Activated CD8-positive, alpha-beta memory T cell treated with anti-CD3 and anti-CD28 coated beads for 1 hour (primary cell): Measurements from ENCODE around the gene EFCAB7.

Experiments
- DNase-seq, 2 donors: peaks; one replicate each; pipeline ENCODE4 v3.0.0-alpha.2; 2020; ENCODE audit warnings: low read depth in 1 of 2; ENCODE audit errors: extremely low read depth in 1 of 2

The EFCAB7 gene

DNA sequence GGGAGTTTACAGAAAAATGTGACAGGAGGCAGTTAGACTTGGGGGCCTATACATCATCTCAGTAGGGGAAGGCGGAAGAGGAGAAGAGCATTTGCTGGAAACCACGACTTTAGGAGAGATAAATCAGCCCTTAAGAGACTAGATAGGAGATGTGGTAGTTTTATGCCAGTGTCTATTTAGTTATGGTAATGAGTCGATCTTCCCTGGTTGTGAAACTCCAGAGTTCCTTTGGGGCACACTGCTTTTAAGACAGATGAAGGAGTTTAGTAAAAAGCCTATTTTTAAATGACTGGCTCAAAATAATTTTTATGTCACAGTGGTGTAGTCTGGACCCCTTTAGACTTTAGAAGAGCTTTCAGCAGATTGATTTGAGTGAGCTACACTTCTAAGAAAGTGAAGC lies 77.7 kb downstream of the EFCAB7 start:
- no peak for DNase-seq

DNA sequence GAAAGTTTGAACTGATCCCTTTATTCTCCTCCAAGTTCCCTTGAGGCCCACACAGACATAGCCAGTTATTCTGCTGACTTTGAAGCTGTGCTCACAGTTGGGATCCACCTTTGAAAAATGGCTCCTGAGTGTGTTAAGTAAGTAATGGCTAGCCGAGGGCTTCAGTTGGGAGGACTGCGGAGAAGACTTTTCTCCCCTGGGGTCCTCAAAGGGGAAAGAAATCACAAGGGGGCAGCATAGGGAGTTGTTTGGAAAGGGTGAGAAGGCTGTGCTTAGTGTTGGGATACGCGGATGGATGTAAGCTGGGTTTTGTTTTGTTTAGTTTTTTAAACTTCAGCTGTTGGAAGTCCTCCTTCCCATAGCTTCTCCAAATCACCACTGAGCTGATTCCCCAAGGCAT lies 78.1 kb downstream of the EFCAB7 start:
- DNase-seq = no peak

DNA sequence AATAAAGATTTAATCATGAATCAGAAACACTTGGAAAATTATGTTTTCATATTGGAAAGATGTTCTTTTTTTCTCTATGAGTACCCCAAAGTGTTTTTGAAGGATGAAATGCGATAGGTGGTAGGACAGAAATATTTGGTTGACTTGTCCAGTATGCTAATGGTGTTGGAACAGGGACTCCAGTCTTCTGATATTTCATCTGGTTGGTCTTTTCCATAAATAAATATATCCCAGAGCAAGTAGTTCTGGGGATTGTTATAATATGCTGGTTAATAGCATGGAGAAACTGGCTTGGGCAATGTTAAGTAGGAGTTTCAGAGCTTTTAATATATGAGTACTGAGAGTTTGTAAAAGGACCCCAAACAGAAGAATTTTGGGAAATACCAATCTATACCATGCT lies 78.6 kb downstream of the EFCAB7 start:
- no peak for DNase-seq

DNA sequence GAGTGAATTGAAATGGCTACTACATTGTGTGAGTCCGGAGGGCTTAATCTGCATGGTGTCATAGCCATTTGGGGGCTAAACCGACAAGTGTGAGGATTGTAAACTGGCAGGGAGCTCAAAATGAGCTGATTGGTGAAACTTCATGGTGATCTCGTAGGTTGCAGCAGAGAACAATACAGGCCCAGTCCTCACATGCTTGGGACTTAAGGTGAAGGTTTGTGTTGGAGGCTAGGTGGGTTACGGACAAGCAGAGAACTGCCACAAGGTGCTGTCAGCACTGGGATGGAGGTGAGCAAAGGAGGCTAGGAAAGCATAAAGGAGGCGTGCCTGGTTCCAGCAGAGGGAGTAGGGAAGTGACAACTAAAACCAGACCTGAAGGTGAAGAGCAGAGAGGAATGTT lies 79.3 kb downstream of the EFCAB7 start:
- DNase-seq = no peak

DNA sequence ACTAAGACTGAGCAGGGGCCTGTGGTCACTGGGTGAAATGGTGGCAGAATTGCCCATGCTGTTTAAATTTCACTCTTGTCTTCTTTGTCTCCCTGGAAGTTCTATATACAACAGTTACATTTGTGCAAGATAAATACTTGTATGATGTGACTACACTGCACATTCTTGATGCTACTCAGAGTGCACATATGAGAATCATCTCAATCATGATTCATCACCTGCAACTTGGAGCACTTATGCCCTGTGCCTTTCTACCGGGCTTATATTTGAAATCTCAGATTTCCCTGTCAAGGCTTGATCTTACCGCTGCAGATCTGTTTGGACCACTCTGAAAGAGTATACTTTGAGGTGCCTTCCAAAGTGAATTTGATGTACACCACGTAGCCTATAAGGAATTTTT lies 80.5 kb downstream of the EFCAB7 start:
- no peak for DNase-seq

DNA sequence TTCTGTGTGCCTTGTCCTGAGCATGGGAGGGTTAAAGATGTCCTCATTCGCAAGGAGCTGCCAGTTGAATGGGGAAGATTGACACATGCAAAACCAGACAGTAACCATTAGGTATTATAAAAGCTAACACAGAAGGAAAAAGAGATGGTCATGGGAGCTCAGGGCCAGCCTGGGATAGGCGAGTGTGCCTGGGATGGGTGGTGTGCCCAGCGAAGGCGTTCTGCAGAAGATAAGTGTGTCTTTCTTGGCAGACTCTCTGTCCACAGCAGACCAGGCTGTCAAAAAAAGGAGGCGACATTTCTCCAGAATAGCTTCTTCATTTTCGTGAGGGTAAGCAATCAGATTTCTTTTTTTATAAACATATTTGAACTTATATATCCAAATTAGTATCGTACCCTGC lies 84.0 kb downstream of the EFCAB7 start:
- no peak for DNase-seq

DNA sequence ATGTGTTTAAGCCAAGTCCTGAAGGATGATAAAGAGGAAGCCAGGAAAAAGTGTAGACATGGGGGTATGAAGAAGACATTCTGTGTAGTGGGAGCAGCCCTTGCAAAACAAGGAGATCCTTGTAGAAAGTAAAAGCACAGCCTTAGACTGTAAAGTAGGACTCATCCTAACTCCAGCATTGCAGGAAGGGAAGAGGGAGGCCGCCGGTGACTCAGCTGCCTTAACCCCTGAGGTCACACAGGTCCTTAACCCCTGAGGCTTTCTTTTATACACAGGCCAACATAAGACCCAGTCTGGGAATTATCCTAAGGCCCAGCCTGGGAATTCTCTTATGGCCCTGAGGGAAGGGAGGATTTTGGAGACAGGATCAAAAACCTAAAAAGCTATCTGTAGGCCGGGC lies 87.9 kb downstream of the EFCAB7 start:
- DNase-seq = no peak

DNA sequence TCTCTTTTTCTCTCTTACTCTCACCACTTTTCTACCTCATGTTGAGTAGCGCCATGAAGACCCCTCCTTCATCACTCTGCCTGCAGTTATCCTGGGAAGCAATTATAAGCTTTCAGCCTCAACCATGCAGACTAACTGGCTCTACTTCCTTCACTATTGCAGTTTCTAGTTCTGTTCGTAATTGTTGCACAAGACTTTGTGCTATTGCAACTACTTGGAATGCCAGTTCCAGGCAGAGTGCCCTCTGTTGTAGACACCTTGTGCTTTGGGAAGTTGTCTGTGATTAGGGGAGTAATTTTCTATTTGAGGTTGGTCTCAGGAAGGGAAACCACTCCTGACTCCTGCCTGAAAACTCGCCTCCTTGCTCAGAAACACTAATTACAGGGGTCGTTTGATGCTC lies 89.2 kb downstream of the EFCAB7 start:
- DNase-seq = no peak

DNA sequence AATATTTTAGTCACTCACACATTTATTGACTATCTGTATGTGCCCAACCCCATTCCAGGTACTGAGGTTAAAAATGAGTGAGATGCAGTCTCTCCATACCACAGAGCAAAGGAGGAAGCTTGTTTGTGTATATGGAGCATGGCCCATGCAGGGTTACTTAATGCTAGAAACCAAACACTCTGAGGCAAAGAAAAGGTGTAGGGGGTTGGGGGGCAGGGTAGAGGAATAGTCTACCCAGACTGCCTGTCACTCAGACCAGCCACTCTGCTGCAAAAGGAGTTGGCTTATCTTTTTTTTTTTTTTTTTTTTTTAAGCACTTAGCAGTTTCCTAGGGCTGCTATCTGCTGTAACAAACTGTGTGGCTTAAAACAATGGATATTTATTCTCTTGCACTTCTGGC lies 89.6 kb downstream of the EFCAB7 start:
- DNase-seq = no peak

DNA sequence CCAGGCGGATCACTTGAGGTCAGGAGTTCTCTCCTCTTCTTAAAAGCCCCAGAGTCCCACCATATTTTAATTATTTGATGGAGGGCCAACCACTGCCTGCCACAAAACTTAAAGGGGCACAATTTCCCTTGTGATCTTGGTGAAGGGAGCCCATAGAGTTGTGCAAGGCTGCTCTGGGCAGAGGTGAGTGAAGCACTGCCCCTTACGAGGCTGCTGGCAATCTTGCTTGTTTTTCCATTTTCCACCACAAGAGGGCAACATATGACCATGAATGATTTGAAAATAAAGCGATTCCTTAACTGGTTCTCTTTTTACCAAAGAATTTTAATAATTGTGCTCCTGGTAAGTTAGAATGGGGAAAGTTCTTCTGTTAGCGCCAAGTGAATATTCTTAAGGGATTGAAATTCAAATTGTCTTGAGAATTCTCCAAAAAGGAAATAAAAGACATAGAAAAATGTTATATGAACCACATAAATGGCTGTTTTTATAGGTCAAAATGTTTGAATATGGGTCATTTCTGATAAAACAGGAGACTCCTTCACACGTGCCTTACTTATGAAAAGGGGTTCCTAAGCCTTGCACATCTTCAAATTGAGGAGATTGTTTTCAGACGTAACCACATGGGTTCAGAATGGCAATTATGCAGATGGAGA lies 92.6 kb downstream of the EFCAB7 start:
- DNase-seq = peak; percentile 5 to 15

DNA sequence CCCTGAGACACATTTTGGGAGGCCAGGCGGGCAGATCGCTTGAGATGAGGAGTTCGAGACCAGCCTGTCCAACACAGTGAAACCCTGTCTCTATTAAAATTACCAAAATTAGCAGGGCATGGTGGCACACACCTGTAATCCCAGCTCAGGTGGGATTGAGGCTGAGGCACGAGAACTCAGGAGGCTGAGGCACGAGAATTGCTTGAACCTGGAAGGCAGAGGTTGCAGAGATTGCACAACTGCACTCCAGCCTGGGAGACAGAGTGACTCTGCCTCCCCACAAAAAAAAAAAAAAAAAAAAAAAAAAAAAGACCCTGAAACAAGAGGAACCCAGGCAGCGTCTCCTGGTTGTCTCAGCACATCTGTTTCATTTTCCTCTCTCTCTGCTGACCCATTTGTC lies 94.1 kb downstream of the EFCAB7 start:
- DNase-seq = no peak

DNA sequence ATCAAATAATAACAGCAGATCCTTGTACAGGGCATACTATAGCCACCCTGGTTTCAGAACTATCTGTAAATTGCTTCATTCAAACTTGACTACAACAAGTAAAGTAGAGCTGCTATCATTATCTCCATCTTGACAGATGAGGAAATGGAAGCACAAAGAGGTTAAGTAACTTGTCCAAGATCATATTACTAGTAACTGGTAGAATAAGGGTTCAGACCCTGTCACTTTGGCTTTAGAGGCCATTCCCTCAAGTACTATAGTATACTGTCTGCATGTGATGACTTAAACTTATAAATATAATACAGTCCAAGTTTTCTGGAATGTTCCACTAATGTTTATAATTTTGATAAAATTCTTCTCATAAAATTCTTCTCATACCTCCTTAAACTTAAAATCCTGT lies 94.7 kb downstream of the EFCAB7 start:
- DNase-seq = no peak

DNA sequence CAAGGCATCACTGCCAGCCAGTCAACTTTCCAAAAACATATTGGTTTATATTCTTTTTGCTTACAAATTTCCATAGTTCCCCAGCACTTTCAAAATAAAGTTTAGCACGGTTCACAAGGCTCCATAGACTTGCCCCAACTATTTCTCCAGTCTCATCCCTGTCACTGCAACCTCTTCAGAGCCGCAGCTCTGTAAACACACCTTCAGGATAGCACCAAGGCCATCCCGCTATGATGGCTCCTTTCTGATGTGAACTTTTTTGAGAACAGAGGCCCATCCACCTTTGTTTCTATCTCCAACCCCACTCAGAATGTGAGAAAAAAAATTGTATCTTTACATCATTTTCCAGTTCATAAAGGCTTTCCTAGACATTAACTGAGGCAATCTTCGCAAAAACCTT lies 96.2 kb downstream of the EFCAB7 start:
- DNase-seq = no peak

DNA sequence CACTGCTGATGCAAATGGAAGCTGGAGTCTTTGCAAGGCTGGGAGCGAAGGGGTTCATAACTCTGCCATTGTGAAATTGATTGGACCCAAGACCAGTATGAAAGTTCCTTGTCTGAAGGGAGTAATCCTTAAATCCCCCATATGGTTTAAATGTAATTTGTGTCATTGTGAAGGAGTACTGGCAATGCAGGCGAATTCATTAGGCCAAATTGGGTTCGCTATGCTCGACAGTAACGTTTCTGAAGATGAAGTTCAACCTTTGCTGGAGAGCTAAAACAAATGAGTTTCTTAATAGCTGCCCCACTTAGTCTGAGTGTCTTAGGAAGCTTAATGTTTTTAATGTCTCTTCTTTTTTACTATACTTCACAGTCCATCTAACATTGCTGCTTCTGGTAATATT lies 97.3 kb downstream of the EFCAB7 start:
- DNase-seq = no peak

DNA sequence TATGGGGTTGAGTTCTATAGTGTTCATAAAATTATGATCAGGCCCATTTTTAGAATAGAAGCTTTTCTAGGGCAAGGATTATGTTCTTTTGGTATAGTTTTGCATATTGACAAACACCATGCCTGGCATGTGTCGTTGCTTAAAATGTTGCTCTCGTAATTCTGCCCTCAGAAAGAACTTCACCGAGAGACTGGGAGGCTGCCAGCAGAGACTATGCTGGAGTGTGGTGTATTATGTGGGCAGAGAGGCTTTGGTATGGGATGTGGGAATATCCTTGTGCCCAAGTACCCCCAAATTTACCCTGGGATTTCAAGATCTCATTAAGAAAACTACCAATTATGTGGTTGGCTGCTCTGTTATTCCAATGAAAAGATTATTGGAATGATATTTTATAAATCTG lies 97.8 kb downstream of the EFCAB7 start:
- no peak for DNase-seq

DNA sequence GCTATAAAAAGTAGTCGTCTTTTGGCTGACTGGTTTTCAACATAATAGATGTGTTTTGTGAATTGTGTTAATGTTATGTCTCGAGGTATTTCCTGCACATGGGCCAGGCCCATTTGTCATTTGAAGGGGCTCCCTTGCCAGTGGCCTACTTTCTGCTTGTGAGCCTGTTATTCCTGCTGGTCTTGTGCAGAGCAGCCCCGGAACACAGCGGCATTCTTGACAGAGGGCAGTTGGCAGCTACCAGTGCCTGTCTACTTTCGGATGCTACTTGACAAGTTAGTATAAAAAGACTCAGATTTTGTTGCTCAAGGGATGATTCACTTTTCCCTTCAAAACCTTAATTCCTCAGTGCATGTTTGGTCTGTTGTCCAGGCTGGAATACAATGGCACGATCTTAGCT lies 98.4 kb downstream of the EFCAB7 start:
- no peak for DNase-seq
